ENCODE measurements around the gene CAMTA1.

DNA sequence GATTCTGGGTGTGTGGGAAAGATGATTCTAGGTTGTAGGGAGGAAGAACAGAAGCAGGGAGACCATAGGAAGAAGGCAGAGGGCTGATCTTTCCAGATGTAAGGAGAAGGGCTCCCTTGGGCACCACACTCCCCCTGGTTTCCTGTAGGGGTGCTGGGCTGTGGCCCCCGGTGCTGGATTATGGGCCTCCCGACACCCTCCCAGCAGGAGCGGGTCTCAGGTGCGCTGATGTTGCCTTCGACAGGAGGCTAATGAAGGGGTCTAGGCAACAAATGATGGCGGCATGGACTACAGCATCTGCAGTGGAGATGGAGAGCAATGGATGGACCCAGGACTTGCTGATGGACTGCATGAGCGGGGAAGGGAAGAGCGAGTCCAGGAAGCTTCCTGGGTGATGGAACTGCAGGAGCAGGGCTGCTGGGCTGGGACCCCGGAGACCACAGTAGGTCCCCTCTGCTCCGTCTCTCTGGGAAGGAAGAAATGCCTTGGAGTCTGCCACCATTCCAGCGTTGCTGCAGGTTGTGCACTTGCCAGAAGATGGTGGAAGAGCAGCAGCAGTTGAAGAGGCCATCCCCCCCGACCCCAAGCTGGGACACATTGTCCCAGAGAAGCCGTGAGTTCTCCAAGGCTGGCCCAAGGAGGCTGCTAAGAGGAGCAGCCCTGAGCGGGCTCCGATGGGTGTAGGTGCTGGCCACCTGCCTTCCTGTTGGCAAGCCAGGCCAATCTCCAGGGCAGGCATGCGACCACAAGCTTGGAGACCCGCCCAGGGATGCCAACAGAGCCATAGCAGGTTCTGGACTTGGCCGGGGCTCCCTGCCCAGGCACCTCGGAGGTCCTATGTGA is 890.4 kb downstream of the CAMTA1 start:
- TF ChIP-seq ZNF8 (CRISPR knock-in tag; IDR thresholded peaks at IDR 0.05) = no peak
- TF ChIP-seq, protein P1, sequence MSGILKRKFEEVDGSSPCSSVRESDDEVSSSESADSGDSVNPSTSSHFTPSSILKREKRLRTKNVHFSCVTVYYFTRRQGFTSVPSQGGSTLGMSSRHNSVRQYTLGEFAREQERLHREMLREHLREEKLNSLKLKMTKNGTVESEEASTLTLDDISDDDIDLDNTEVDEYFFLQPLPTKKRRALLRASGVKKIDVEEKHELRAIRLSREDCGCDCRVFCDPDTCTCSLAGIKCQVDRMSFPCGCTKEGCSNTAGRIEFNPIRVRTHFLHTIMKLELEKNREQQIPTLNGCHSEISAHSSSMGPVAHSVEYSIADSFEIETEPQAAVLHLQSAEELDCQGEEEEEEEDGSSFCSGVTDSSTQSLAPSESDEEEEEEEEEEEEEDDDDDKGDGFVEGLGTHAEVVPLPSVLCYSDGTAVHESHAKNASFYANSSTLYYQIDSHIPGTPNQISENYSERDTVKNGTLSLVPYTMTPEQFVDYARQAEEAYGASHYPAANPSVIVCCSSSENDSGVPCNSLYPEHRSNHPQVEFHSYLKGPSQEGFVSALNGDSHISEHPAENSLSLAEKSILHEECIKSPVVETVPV (CRISPR knock-in tag; IDR thresholded peaks at IDR 0.05) = no peak
- TF ChIP-seq POU6F1 (CRISPR knock-in tag; IDR thresholded peaks at IDR 0.05; ENCODE audit: borderline replicate concordance, low read depth) = no peak
- TF ChIP-seq OSR1 (CRISPR knock-in tag; IDR thresholded peaks at IDR 0.05) = no peak
- no peak for TF ChIP-seq TOX (CRISPR knock-in tag; IDR thresholded peaks at IDR 0.05; ENCODE audit: borderline replicate concordance)
- no peak for TF ChIP-seq ESRRG (CRISPR knock-in tag; IDR thresholded peaks at IDR 0.05)
